DOHH2 (cell line): ENCODE data around the gene ZNF181.

Source experiments
- EZH2phosphoT487 ChIP-seq: fragments of 200-600 bp; sonication (generic); IDR thresholded peaks from 2 replicates; pipeline ENCODE4 v1.6.1; 2017; ENCODE audit warnings: borderline replicate concordance, mild to moderate bottlenecking, antibody characterized with exemption, low read length, moderate library complexity, mixed read lengths
- TF ChIP-seq, protein P1 (sequence below): fragments of 200-600 bp; sonication (generic); IDR thresholded peaks from one replicate; pipeline ENCODE4 v1.5.1; 2014; ENCODE audit warnings: antibody characterized with exemption, mild to moderate bottlenecking, low read depth, low read length; ENCODE audit not compliant: poor library complexity, severe bottlenecking

- TF ChIP-seq, protein P1, sequence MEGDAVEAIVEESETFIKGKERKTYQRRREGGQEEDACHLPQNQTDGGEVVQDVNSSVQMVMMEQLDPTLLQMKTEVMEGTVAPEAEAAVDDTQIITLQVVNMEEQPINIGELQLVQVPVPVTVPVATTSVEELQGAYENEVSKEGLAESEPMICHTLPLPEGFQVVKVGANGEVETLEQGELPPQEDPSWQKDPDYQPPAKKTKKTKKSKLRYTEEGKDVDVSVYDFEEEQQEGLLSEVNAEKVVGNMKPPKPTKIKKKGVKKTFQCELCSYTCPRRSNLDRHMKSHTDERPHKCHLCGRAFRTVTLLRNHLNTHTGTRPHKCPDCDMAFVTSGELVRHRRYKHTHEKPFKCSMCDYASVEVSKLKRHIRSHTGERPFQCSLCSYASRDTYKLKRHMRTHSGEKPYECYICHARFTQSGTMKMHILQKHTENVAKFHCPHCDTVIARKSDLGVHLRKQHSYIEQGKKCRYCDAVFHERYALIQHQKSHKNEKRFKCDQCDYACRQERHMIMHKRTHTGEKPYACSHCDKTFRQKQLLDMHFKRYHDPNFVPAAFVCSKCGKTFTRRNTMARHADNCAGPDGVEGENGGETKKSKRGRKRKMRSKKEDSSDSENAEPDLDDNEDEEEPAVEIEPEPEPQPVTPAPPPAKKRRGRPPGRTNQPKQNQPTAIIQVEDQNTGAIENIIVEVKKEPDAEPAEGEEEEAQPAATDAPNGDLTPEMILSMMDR: no peak
- TF ChIP-seq EZH2phosphoT487: no peak
These were observed 47.6 kb upstream of the ZNF181 start for GRCh38 chr19:34686455-34686854.
